Parathyroid adenoma (tissue), 2 donors: ENCODE results near the gene PYDC2.
"Not testable (repeated sequence)": the region's sequence is repeated elsewhere in the genome, so short reads cannot be mapped to it uniquely, and the experiment has no call there.

Experiments used
- H2AFZ ChIP-seq: fragments of 300-600 bp; sonication (generic); one replicate; pipeline ENCODE4 v1.7.0; 2017; ENCODE audit warnings: antibody characterized with exemption, mild to moderate bottlenecking
- H3K27ac ChIP-seq: fragments of 300-600 bp; sonication (generic); one replicate; pipeline ENCODE4 v1.7.0; 2017
- H3K27me3 ChIP-seq: fragments of 300-600 bp; sonication (generic); one replicate; pipeline ENCODE4 v1.7.0; 2017; ENCODE audit warnings: low read length; ENCODE audit not compliant: control insufficient read depth, insufficient read depth
- H3K36me3 ChIP-seq: fragments of 300-600 bp; sonication (generic); one replicate; pipeline ENCODE4 v1.7.0; 2017; ENCODE audit warnings: low read length; ENCODE audit not compliant: control insufficient read depth, insufficient read depth
- H3K4me1 ChIP-seq: fragments of 300-600 bp; sonication (generic); one replicate; pipeline ENCODE4 v1.7.0; 2017; ENCODE audit warnings: control low read depth
- H3K4me2 ChIP-seq: fragments of 300-600 bp; sonication (generic); one replicate; pipeline ENCODE4 v1.7.0; 2017; ENCODE audit warnings: low read length
- H3K4me3 ChIP-seq: fragments of 300-600 bp; sonication (generic); one replicate; pipeline ENCODE4 v1.7.0; 2017; ENCODE audit warnings: low read depth, low read length
- H3K79me2 ChIP-seq: fragments of 300-600 bp; sonication (generic); one replicate; pipeline ENCODE4 v1.7.0; 2017; ENCODE audit warnings: control low read depth
- H3K9ac ChIP-seq: fragments of 300-600 bp; sonication (generic); one replicate; pipeline ENCODE4 v1.7.0; 2017; ENCODE audit warnings: mild to moderate bottlenecking
- H3K9me3 ChIP-seq: fragments of 300-600 bp; sonication (generic); one replicate; pipeline ENCODE4 v1.7.0; 2017; ENCODE audit warnings: low read length; ENCODE audit not compliant: control insufficient read depth
- CTCF ChIP-seq: fragments of 300-600 bp; sonication (generic); IDR thresholded peaks from one replicate; pipeline ENCODE4 v1.7.0; 2017; ENCODE audit warnings: antibody characterized with exemption, mild to moderate bottlenecking
- donor health status: primary hyperparathyroidism.

The PYDC2 gene

GRCh38 chr3:191473661-191474198 is 12.8 kb downstream of the PYDC2 start:
- H3K4me1 ChIP-seq = no peaks in the 10 kb centered on the region
- no peaks in the 10 kb centered on the region for H3K36me3 ChIP-seq
- no peak overlapping the region for H3K4me2 ChIP-seq
- no peak overlapping the region for H3K4me3 ChIP-seq
- no peak overlapping the region for H3K27ac ChIP-seq
- TF ChIP-seq CTCF = no peak
- H3K9ac ChIP-seq = no peak overlapping the region
- H3K27me3 ChIP-seq = no peaks in the 10 kb centered on the region
- no peaks in the 10 kb centered on the region for H3K9me3 ChIP-seq
- no peaks in the 10 kb centered on the region for H3K79me2 ChIP-seq
- H2AFZ ChIP-seq = no peak overlapping the region

DNA sequence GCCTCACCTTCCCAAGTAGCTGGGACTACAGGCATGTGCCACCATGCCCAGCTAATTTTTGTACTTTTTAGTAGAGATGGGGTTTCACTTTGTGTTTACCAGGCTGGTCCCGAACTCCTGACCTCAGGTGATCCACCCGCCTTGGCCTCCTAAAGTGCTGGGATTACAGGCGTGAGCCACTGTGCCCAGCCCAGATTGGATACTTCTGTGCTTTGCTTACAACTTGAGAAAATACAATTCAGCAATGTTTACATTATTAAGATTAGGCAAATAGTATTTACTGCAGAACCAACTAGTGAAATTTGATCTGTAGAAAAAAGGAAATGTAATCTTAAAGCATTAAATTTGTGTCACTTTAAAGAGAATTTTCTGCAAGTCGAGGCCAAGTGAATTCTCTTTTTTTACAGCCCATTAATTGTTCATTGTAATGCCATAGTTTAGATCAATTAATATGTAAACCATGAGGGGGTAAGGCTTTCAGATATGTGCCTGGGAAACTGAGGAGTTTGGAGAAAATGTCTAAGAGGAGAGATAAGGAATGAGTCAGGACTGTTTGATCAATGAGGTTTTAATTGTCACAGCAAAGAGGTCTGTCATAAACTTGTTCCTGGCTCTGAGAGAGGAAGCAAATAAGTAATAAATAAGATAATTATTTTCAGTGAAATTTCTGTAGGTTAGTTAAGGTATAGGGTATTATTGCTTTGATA is 15.3 kb downstream of the PYDC2 start:
- Histone ChIP-seq H3K4me2 (no peak overlapping the region), H2AFZ (no peak overlapping the region), H3K36me3 (no peaks in the 10 kb centered on the region), H3K4me3 (no peak overlapping the region), H3K4me1 (no peaks in the 10 kb centered on the region), H3K9ac (no peak overlapping the region), H3K79me2 (no peaks in the 10 kb centered on the region), H3K27me3 (no peaks in the 10 kb centered on the region), H3K27ac (no peak overlapping the region), H3K9me3 (no peaks in the 10 kb centered on the region)
- no peak for TF ChIP-seq CTCF

GRCh38 chr3:191483994-191484393 is 23.0 kb downstream of the PYDC2 start:
- not testable (repeated sequence) for H3K27me3 ChIP-seq, H3K4me3 ChIP-seq, H3K9ac ChIP-seq, H3K36me3 ChIP-seq, H2AFZ ChIP-seq, H3K27ac ChIP-seq, H3K9me3 ChIP-seq, H3K4me1 ChIP-seq, H3K79me2 ChIP-seq, H3K4me2 ChIP-seq

DNA sequence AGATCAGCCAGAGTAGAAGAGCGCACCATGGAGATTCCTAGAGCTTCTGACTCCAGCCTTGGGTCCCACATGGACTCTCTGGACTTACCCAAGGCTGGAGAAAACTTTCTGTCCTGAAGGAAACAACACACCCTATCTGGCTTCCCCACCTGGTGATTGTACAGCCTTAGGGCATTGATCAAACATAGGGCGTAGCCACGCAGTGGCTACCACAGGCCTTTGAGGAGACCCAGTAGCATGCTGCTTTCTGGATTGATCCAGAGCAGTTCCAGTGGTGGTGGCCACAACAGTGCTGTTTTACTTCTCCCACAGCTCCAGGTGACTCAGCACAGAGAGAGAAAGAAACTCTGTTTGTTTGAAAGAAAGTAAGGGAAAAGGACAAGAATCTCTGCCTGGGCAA is 23.5 kb downstream of the PYDC2 start:
- Histone ChIP-seq H3K9me3 (no peaks in the 10 kb centered on the region), H3K4me1 (no peaks in the 10 kb centered on the region), H2AFZ (no peak overlapping the region), H3K9ac (no peak overlapping the region), H3K79me2 (no peaks in the 10 kb centered on the region), H3K4me3 (no peak overlapping the region), H3K27ac (no peak overlapping the region), H3K4me2 (no peak overlapping the region), H3K27me3 (no peaks in the 10 kb centered on the region), H3K36me3 (no peaks in the 10 kb centered on the region)
- no peak for TF ChIP-seq CTCF

GRCh38 chr3:191492601-191493000 is 31.6 kb downstream of the PYDC2 start:
- Histone ChIP-seq H3K9me3 (no peaks in the 10 kb centered on the region), H3K79me2 (no peaks in the 10 kb centered on the region), H3K4me1 (no peaks in the 10 kb centered on the region), H3K4me2 (no peak overlapping the region), H3K36me3 (no peaks in the 10 kb centered on the region), H3K27ac (no peak overlapping the region), H3K4me3 (no peak overlapping the region), H2AFZ (no peak overlapping the region), H3K9ac (no peak overlapping the region), H3K27me3 (no peaks in the 10 kb centered on the region)
- TF ChIP-seq CTCF = no peak
